Left hindlimb (tissue), 1 donor: ENCODE measurements around the gene PVALEF.
"Not testable (repeated sequence)": the region's sequence is repeated elsewhere in the genome, so short reads cannot be mapped to it uniquely, and the experiment has no call there.

Experiments
- DNase-seq: peaks from one replicate; pipeline ENCODE4 v3.0.0-alpha.2; 2018

The PVALEF gene

DNA sequence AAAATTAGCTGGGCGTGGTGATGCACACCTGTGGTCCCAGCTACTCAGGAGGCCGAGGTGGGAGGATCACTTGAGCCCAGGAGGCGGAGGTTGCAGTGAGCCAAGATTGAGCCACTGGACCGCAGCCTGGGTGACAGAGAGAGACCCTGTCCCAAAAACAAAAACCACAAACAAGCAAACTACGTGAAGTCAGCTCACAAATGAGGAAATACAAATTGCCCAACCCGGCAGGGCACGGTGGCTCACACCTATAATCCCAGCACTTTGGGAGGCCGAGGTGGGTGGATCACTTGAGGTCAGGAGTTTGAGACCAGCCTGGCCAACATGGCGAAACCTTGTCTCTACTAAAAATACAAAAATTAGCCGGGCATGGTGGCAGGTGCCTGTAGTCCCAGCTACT is 19.1 kb upstream of the PVALEF start:
- not testable (repeated sequence) for DNase-seq

DNA sequence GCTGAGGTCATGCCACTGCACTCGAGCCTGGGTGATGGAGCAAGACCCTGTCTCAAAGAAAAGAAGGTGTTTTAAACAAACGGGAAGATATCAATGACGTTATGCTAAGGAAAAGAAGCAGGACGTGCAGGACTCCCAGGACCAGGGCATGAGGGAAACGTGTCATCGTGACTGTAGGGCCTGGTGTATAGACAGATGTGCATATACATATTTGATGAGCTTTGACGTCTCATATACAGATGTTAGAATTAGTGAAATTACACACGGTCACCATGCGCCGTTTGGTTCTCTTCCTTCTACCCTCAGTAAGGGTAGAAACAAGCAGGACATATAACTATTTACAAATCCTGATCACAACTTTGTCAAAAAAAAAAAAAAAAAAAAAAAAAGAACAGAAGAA is 17.6 kb upstream of the PVALEF start:
- no peak for DNase-seq

DNA sequence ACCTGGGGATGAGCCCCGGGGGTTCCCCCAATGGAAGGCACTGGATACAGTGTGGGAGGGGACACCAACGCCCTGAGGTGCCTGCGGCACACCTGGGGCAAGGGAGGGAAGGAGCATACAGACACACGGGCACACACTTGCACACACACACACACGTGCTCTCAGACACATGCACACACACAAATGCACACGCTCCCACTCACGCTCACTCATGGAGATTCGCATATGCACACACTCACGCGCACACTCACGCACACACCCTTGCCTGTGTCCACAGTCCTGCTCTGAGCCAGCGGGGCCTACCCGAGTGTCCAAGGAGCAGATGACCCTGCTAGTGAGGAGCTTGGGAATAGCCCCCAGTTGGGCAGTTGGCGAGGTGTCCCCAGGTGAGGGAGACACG is 16.7 kb upstream of the PVALEF start:
- no peak for DNase-seq

DNA sequence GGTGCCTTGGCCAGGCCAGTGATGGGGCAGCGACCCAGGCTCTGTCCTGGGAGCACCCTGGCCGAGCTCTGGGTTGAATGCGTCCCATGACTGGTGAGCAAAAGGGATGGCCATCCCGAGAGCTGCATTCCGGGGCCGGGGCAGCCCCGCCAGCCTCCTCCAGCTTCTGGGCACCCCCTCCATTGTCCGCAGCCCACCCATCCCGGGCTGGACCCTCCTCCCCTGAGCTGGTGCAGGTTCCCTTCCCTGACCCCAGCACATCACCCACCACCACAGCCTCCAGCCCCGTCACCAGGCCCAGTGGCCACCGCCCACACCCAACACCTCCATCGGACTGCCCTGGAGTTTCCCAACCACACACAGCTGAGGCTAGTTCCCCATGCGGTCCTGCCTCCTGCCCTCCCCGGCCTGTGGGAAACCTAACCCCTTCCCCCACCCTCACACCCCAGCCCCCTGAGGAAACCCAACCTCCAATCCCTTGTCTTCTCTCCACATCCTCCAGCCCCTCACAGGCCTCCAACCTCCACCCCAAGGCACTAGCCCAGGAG is 16.2 kb upstream of the PVALEF start:
- no peak for DNase-seq

GRCh38 chr17:81150377-81151077 is 14.8 kb upstream of the PVALEF start:
- peak; percentile 24 for DNase-seq

DNA sequence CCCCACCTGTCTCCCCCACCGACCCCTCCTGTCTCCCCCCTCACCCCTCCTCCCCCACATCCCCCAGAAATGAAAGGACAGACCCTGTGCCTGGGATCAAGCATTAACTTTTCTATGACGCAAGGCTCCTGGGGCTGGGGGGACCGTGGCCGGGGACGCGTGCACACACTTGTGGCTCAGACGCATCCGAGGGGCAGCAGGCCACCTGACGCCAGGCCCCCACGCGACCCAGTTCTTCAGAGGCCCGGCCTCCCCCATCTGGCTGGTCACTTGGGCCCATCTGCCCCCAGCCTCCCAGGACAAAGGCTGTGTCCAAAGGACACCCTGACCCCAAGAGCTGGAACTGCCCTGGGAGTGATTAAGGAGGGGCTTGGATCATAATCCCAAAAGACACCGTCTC is 14.0 kb upstream of the PVALEF start:
- peak; percentile 18 for DNase-seq

DNA sequence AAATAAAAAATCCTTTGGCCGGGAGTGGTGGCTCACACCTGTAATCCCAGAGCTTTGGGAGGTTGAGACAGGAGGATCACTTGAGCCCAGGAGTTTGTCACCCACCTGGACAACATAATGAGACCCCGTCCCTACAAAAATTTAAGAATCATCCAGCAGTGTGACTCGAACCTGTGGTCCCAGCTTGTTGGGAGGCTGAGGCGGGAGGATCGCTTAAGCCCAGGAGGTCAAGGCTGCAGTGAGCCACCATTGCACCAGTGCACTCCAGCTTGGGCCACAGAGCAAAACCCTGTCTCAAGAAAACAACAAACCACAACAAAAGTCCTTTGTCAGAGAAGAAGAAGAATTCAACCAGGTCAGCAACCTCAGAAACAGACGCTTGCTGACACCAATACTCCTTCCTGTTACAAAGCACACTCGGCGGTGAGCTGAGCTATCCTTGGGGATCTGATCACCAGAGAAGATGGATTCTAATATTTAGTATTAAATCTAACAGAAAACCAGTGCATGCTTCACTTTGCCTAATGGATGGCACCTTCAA is 12.9 kb upstream of the PVALEF start:
- peak; percentile 1 for DNase-seq

- DNase-seq, result peak; percentile 47
Measured at GRCh38 chr17:81153340-81153803, 11.9 kb upstream of the PVALEF start.

DNA sequence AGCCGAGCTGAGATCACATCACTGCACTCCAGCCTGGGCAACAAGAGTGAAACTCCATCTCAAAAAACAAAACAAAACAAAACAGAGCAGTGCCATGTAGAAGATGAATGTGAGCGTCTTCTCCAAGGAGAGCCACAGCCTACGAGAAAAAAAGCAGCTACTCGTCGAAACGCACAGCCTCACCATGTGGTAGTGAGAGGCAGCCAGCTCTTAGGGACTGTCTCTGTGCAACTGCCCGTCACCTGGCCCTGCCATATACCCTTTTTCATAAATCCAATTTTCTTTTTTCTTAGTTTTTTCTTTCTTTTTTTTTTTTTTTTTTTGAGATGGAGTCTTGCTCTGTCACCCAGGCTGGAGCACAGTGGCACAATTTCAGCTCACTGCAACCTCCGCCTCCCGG is 11.3 kb upstream of the PVALEF start:
- DNase-seq, result peak; percentile 13

DNA sequence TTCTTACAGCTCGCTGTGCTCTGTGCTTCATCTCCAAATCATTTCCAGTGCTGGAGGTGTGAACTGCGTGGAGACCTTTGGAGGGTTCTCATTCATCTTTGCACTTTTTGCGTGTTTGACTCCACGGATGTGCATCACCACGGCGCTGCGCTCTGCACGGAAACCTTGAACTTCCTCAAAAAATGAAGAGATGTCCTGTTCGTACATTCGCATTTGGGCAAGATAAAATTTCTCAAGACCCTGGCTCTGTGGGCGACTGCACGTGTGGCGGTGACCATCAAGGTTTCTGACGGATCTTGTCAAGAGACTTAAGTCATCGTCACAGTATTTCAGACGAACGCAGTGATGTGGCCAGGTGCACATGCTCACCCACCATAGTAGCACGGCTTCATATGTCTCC is 10.3 kb upstream of the PVALEF start:
- DNase-seq, result peak; percentile 20

DNA sequence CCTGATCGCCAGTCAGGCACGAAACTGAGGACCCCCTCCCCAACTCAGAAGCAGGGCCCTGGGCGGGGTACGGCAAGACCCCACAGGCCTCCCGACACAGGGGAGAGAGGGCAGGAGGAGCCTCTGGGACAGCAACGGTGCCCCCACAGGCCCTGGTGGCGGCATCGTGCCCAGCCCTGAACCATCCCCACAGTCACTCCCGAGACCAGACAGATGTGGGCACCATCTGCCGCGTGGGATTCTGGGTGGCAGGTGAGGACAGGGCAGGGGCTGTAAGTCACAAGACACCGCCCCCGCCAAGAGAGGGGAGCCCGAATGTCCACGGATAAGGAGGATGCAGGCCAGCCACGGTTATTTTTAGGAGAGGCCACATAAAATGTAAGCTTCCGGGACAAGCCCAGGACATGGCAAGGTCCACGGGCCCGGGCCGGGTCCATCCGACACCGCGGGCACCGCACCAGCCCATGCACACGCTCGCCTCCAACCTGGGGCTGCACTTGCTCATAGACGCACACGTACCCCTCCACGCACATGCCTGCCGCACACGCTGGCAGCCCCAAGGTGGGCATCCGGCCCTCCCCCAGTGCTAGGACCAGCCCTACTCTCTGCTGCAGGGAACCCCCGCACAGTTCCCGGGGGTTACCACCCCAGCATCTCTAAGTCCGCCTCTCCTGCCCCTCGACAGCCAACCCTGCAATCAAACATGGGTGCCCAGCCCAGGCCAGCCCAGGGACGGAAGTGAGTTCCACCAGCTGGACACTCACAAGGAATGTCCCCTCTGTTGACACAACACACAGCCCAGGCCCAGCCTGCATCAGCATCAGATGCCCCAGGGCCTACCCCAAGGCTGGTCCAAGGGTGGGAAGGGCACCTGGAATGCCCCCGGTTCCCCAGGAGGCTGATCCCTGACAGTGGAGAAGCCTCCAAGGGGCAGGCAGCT is 8.2 kb upstream of the PVALEF start:
- peak; percentile 23 for DNase-seq

- DNase-seq, result peak; percentile 22
Measured at GRCh38 chr17:81157848-81158687, 7.2 kb upstream of the PVALEF start.

- peak; percentile 24 for DNase-seq
Measured at GRCh38 chr17:81158688-81159590, 6.4 kb upstream of the PVALEF start.

- peak; percentile 26 for DNase-seq
Measured at GRCh38 chr17:81159611-81160265, 5.6 kb upstream of the PVALEF start.

GRCh38 chr17:81160306-81160705 is 5.0 kb upstream of the PVALEF start:
- no peak for DNase-seq

- peak; percentile 18 for DNase-seq
Measured at GRCh38 chr17:81160747-81161453, 4.4 kb upstream of the PVALEF start.

GRCh38 chr17:81161536-81161935 is 3.8 kb upstream of the PVALEF start:
- peak; percentile 25 for DNase-seq

DNA sequence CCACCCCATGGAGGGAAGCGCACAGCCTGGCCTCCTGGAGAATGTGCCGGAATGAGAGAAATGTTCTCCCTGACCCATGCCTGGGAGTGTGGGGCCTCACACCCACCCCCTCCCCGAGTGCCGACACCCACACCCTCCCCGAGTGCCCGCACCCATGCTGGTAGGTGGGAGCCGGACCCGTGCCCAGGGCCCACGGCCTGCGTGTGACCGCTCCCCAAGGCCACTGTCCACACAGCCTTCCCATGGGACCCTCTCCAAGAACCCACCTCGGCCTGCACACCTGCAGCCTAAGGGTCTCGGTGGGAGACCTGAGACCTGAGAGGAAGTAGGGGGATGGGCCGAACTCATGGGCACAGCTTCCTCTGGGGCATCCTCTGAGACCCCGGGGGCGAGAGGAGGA is 3.3 kb upstream of the PVALEF start:
- DNase-seq, result no peak

GRCh38 chr17:81162491-81162890 is 2.8 kb upstream of the PVALEF start:
- no peak for DNase-seq
